Bronchial epithelial cell (primary cell): Measurements from ENCODE around the gene PCED1B. TPM values are rescaled to one million over a fixed set of nuclear protein-coding genes. Genes with fewer than 3 reads are reported as not detected.
A peak's percentile ranks its signal among the peaks of the same experiment; 100 is the strongest.

Experiments used
- DNase-seq: peaks from one replicate; pipeline ENCODE4 v3.0.0-alpha.2; 2010; ENCODE audit warnings: low read depth
- FAIRE-seq: peaks from 2 replicates; lab custom pipeline; 2011; peaks lifted over from hg19 to GRCh38; lab: Jason Lieb, UNC
- H3K27me3 ChIP-seq: 2 replicates; pipeline ENCODE4 v1.5.1; 2011; ENCODE audit warnings: low read length; ENCODE audit not compliant: control insufficient read depth, insufficient read depth
- H3K36me3 ChIP-seq: 2 replicates; pipeline ENCODE4 v1.5.1; 2011; ENCODE audit warnings: low read length; ENCODE audit not compliant: control insufficient read depth, insufficient read depth
- H3K4me3 ChIP-seq: 2 replicates; pipeline ENCODE4 v1.5.1; 2011; ENCODE audit warnings: mild to moderate bottlenecking, low read depth, low read length, control low read depth
- total RNA-seq: library from RNA; depleted of rRNA; stranded (reverse); fragments of >200 nt; gene quantifications from 2 replicates; pipeline ENCODE4 v1.2.1, GENCODE V29; 2014
- TF ChIP-seq, protein P1 (sequence below): IDR thresholded peaks from 2 replicates; pipeline ENCODE4 v1.5.1; 2011; ENCODE audit warnings: mild to moderate bottlenecking, moderate library complexity, low read length, control low read depth, inconsistent platforms; ENCODE audit not compliant: insufficient read depth, severe bottlenecking

The PCED1B gene
- total RNA-seq, 1 donor from 2014 or later: 1.3 TPM

DNA sequence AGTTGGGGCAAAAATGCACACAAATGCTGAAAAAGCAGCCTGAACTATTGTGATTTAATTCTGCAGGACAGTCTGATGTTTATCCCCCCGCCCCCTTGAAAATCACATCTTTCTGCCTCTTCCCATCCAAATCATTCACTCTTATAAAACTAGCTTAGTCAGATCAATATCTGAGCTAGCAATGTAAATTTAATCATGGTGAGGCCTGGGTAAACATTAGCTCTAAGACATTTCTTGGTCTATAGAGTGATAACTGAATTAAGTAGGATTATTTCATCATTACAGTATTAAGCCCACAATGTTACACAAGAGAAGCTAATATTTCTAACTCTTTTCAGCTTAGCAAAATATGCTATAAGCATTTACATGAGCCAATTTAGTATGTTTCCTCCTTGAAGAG is 9.1 kb upstream of the PCED1B start:
- no peaks in the 10 kb centered on the region for H3K36me3 ChIP-seq
- no peak overlapping the region for H3K4me3 ChIP-seq
- H3K27me3 ChIP-seq: no peaks in the 10 kb centered on the region
- DNase-seq (no peak), FAIRE-seq (no peak)
- TF ChIP-seq, protein P1, sequence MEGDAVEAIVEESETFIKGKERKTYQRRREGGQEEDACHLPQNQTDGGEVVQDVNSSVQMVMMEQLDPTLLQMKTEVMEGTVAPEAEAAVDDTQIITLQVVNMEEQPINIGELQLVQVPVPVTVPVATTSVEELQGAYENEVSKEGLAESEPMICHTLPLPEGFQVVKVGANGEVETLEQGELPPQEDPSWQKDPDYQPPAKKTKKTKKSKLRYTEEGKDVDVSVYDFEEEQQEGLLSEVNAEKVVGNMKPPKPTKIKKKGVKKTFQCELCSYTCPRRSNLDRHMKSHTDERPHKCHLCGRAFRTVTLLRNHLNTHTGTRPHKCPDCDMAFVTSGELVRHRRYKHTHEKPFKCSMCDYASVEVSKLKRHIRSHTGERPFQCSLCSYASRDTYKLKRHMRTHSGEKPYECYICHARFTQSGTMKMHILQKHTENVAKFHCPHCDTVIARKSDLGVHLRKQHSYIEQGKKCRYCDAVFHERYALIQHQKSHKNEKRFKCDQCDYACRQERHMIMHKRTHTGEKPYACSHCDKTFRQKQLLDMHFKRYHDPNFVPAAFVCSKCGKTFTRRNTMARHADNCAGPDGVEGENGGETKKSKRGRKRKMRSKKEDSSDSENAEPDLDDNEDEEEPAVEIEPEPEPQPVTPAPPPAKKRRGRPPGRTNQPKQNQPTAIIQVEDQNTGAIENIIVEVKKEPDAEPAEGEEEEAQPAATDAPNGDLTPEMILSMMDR: no peak

DNA sequence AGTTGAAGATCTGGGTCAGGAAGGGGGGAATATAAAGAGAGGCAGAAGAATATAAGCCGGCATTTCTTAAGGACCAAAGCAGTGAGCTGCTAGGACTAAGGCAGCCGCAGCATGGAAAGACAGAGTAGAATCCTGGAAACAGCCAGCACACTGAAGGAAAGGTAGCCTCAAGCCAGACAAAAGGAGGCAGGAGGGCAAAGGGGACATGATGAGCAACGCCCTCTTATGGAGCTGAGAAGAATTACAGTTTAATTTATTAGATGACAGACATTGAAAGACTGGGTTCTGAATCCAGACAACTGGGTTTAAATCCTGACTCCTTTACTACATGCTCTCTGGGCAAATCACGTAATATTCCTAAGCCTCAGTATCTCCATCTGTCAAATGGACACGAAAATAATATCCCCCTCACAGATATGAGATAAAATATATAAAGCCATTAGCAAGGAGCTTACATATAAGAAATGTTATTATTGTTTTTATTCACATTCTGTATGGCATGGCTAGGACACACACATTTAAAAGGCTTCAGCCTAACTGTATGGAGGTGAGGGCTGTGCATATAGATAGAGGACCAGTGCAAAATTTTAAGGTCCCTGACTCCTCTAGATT is 8.1 kb upstream of the PCED1B start:
- H3K36me3 ChIP-seq: no peaks in the 10 kb centered on the region
- TF ChIP-seq, protein P1: peak; percentile 51
- no peak for DNase-seq
- no peaks in the 10 kb centered on the region for H3K27me3 ChIP-seq
- no peak for FAIRE-seq
- H3K4me3 ChIP-seq: no peak overlapping the region

DNA sequence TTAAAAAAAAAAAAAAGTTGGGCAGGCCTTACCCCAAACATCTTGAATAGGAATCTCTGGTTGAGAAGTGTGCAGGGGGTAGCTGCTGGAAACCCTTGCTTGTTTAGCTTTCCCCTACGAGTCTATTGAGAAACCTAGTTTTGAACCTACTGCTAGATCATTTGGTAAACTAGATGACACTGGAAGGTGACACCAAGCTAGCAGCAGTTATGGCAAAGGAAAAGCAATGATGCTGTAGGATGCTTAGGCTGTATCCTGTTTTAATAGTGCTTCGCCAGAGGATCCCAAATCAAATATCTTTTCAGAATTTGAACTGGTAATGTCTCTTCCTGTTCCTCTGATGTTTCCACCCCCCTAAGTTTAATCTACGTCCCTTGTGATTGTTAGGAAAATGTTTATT is 5.5 kb upstream of the PCED1B start:
- Histone ChIP-seq H3K36me3 (no peaks in the 10 kb centered on the region), H3K27me3 (no peaks in the 10 kb centered on the region), H3K4me3 (no peak overlapping the region)
- TF ChIP-seq, protein P1: no peak
- FAIRE-seq: no peak
- no peak for DNase-seq

DNA sequence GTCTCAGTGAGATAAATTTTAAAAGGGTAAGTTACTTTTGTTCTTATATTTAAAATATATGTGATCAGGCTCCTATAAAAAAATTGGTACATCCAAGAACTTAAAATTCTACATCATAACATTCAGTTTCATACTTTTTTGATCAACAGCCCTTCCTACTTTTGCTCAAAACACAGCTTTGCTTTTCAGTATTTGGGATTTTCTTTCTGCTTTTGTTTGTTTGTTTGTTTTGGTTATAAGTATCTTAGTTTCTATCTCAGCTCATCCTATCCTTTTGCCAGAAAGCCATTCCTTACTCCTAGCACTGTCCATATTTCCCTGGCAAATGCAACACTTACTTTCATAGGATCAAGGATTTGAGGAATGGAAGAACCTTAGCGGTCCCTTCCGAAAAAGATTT is 4.7 kb upstream of the PCED1B start:
- no peaks in the 10 kb centered on the region for H3K36me3 ChIP-seq
- TF ChIP-seq, protein P1: no peak
- no peaks in the 10 kb centered on the region for H3K27me3 ChIP-seq
- no peak overlapping the region for H3K4me3 ChIP-seq
- DNase-seq (no peak), FAIRE-seq (no peak)

DNA sequence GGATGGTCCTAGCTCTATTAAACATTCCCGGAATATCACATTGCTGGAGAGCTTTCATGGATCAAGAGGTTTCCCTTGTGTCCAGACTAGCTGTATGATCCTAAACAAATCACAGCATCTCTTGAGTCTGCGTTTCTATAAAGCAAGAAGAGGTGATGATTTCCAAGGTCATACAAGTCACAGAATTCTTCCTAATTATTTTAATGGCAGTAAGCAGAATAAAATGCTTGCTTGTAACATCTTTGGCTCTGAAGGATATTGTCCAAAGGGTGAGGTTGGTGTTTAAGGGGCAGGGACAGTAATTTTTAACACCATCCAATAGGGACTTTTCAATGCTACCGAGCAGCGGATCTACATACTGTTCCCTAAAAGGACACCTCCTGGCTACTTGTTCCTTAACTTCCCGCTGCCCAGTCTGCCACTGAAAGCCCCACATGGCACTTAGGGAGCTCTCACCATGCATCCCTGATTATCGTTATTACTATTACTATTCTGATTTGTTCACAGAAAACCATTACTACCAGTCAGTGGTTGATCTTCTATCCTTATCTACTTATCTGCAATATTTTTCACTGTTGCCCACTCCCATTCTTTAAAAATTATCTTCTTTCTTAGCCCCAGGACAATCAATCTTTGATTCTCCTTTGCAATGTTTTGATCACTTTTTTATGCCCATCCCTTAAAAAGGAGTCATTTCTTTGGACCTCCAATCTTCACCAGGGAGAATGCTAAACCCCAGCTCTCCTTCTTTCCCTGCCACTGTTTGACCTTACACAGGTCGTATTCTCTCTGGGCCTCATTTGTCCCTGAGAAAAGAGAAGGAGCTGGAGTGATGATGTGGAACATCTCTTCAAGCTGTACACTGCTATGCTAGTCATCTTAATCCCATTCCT is 4.0 kb upstream of the PCED1B start:
- Histone ChIP-seq H3K36me3 (no peaks in the 10 kb centered on the region), H3K4me3 (no peak overlapping the region), H3K27me3 (no peaks in the 10 kb centered on the region)
- peak; percentile 52 for FAIRE-seq
- DNase-seq: no peak
- TF ChIP-seq, protein P1: no peak
